Measurements from ENCODE around the gene LONRF3.
A peak's percentile ranks its signal among the peaks of the same experiment; 100 is the strongest.

LONRF3 gene

GRCh38 chrX:118963159-118963558, 11.3 kb upstream of the LONRF3 start:
- H2BK5ac ChIP-seq (ENCODE audit: low read depth, low read length, poor library complexity) = no peak overlapping the region
- H3K9me3 ChIP-seq (ENCODE audit: insufficient read depth, low read depth, low read length) = no peaks in the 10 kb centered on the region
- H3K18ac ChIP-seq (ENCODE audit: low read length) = no peak overlapping the region
- H3K27ac ChIP-seq (ENCODE audit: low read depth, low read length) = no peak overlapping the region
- no peak overlapping the region for H2AK5ac ChIP-seq (ENCODE audit: low read length)
- no peak overlapping the region for H3K9ac ChIP-seq (ENCODE audit: low read length)
- no peak overlapping the region for H2BK12ac ChIP-seq (ENCODE audit: low read length)
- no peaks in the 10 kb centered on the region for H3K79me1 ChIP-seq (ENCODE audit: low read length)
- no peak for DNase-seq
- H3K4ac ChIP-seq (ENCODE audit: low read depth, low read length) = no peak overlapping the region
- H3K14ac ChIP-seq (ENCODE audit: low read length) = no peak overlapping the region
- no peaks in the 10 kb centered on the region for H3K36me3 ChIP-seq (ENCODE audit: control insufficient read depth in 1 of 2, insufficient read depth in 2 of 2, low read length in 2 of 2)
- H3K79me2 ChIP-seq (ENCODE audit: control insufficient read depth, insufficient read depth, low read length, poor library complexity) = no peaks in the 10 kb centered on the region
- no peak overlapping the region for H4K91ac ChIP-seq (ENCODE audit: low read depth, low read length)
- H3K27me3 ChIP-seq (ENCODE audit: insufficient read depth, low read length) = no peaks in the 10 kb centered on the region
- H3K4me1 ChIP-seq (ENCODE audit: control insufficient read depth in 1 of 2, insufficient read depth in 2 of 2, low read length in 2 of 2) = no peaks in the 10 kb centered on the region
- H3K4me3 ChIP-seq (ENCODE audit: low read depth, low read length) = no peak overlapping the region
- H2AFZ ChIP-seq (ENCODE audit: insufficient read depth, low read length, poor library complexity) = no peak overlapping the region
- H3K23ac ChIP-seq (ENCODE audit: low read length) = no peak overlapping the region
- H3K4me2 ChIP-seq (ENCODE audit: low read length) = no peak overlapping the region
- H4K8ac ChIP-seq (ENCODE audit: low read depth, low read length) = no peak overlapping the region
- WGBS (ENCODE audit: extremely low coverage, insufficient coverage, insufficient read length) = no CpG with 5 or more reads among the region's 2 CpGs
- no peak overlapping the region for H4K12ac ChIP-seq (ENCODE audit: low read depth, low read length)
- no peak overlapping the region for H2BK120ac ChIP-seq (ENCODE audit: insufficient read depth, low read length, poor library complexity)

DNA sequence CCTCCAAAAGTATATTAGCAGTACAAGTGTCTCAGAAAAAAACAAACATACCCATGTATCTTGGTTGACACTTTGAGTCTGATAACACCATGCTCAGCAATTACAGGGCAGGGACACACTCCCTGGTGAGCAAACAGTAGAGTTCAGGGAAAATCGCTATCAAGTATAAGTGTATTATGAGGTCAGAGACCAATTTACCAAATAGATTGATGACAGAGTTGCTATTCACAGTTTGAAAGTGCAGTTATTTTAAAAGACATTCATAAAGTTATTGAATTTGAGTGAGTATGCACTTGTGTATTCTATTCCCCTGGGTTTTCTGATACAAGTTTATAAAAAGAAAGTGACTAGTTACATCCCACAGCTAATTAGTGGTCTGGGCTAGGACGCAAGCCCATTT, 10.2 kb upstream of the LONRF3 start:
- H3K4me2 ChIP-seq (ENCODE audit: low read length) = no peak overlapping the region
- H3K79me1 ChIP-seq (ENCODE audit: low read length) = no peaks in the 10 kb centered on the region
- no peaks in the 10 kb centered on the region for H3K27me3 ChIP-seq (ENCODE audit: insufficient read depth, low read length)
- H3K36me3 ChIP-seq (ENCODE audit: control insufficient read depth in 1 of 2, insufficient read depth in 2 of 2, low read length in 2 of 2) = no peaks in the 10 kb centered on the region
- no peak overlapping the region for H2AK5ac ChIP-seq (ENCODE audit: low read length)
- H3K14ac ChIP-seq (ENCODE audit: low read length) = no peak overlapping the region
- H2BK12ac ChIP-seq (ENCODE audit: low read length) = no peak overlapping the region
- no peak overlapping the region for H3K9ac ChIP-seq (ENCODE audit: low read length)
- no peak overlapping the region for H3K4ac ChIP-seq (ENCODE audit: low read depth, low read length)
- no peak overlapping the region for H2AFZ ChIP-seq (ENCODE audit: insufficient read depth, low read length, poor library complexity)
- no peak overlapping the region for H3K4me3 ChIP-seq (ENCODE audit: low read depth, low read length)
- H3K27ac ChIP-seq (ENCODE audit: low read depth, low read length) = no peak overlapping the region
- H4K8ac ChIP-seq (ENCODE audit: low read depth, low read length) = no peak overlapping the region
- DNase-seq = no peak
- H2BK5ac ChIP-seq (ENCODE audit: low read depth, low read length, poor library complexity) = no peak overlapping the region
- no peak overlapping the region for H2BK120ac ChIP-seq (ENCODE audit: insufficient read depth, low read length, poor library complexity)
- no CpG with 5 or more reads among the region's 2 CpGs for WGBS (ENCODE audit: extremely low coverage, insufficient coverage, insufficient read length)
- no peaks in the 10 kb centered on the region for H3K9me3 ChIP-seq (ENCODE audit: insufficient read depth, low read depth, low read length)
- H3K23ac ChIP-seq (ENCODE audit: low read length) = no peak overlapping the region
- no peak overlapping the region for H4K12ac ChIP-seq (ENCODE audit: low read depth, low read length)
- no peaks in the 10 kb centered on the region for H3K79me2 ChIP-seq (ENCODE audit: control insufficient read depth, insufficient read depth, low read length, poor library complexity)
- no peak overlapping the region for H4K91ac ChIP-seq (ENCODE audit: low read depth, low read length)
- no peak overlapping the region for H3K18ac ChIP-seq (ENCODE audit: low read length)
- H3K4me1 ChIP-seq (ENCODE audit: control insufficient read depth in 1 of 2, insufficient read depth in 2 of 2, low read length in 2 of 2) = no peaks in the 10 kb centered on the region

DNA sequence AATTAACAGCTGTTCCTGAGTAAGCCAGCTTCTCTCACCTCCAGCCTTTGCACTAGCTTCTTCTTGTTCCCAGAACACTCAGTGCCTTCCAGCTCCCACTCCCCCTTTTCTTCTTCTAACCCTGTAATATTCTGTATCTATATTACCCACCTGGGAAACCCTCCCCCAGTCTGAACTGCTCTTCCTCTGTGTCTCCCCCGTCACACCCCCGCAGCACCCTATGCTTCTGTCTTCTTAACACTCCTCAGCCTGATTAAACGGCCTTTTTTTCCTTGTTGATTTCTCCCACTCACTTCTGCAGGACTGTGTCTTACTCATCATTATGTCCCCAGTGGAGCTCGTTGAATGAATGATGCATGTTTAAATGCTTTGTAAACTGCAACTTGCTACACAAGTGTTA, 9.0 kb upstream of the LONRF3 start:
- no CpG with 5 or more reads among the region's 4 CpGs for WGBS (ENCODE audit: extremely low coverage, insufficient coverage, insufficient read length)
- Histone ChIP-seq H3K27me3 (ENCODE audit: insufficient read depth, low read length) (no peaks in the 10 kb centered on the region), H3K14ac (ENCODE audit: low read length) (no peak overlapping the region)

DNA sequence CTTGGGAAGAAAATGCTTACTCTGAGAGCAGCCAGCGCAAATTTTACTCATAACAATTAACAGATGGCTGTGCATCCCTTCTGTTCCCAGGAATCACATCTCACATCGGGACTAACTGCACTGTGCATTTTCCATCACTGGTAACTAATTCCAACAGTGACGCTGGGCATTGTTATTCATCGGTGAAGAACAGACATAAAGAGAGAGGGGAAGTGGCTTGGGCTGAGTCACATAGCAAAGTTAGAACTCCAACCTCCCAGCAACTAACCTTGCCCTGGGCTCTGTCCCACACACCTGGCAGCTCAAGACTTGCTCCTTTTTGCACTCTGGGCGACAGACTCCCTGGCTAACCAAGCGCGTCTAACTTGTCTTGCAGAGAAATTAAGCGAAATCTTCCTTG, 6.4 kb upstream of the LONRF3 start:
- no peaks in the 10 kb centered on the region for H3K36me3 ChIP-seq (ENCODE audit: control insufficient read depth in 1 of 2, insufficient read depth in 2 of 2, low read length in 2 of 2)
- H3K27me3 ChIP-seq (ENCODE audit: insufficient read depth, low read length) = no peaks in the 10 kb centered on the region
- H3K4me2 ChIP-seq (ENCODE audit: low read length) = no peak overlapping the region
- H2BK12ac ChIP-seq (ENCODE audit: low read length) = no peak overlapping the region
- no peak overlapping the region for H3K23ac ChIP-seq (ENCODE audit: low read length)
- H3K4me1 ChIP-seq (ENCODE audit: control insufficient read depth in 1 of 2, insufficient read depth in 2 of 2, low read length in 2 of 2) = no peaks in the 10 kb centered on the region
- no peak overlapping the region for H2AK5ac ChIP-seq (ENCODE audit: low read length)
- no peak overlapping the region for H4K12ac ChIP-seq (ENCODE audit: low read depth, low read length)
- H3K79me1 ChIP-seq (ENCODE audit: low read length) = no peaks in the 10 kb centered on the region
- no peak overlapping the region for H4K91ac ChIP-seq (ENCODE audit: low read depth, low read length)
- H3K4me3 ChIP-seq (ENCODE audit: low read depth, low read length) = no peak overlapping the region
- H2BK120ac ChIP-seq (ENCODE audit: insufficient read depth, low read length, poor library complexity) = no peak overlapping the region
- no peaks in the 10 kb centered on the region for H3K79me2 ChIP-seq (ENCODE audit: control insufficient read depth, insufficient read depth, low read length, poor library complexity)
- H2AFZ ChIP-seq (ENCODE audit: insufficient read depth, low read length, poor library complexity) = no peak overlapping the region
- H3K18ac ChIP-seq (ENCODE audit: low read length) = no peak overlapping the region
- no peak overlapping the region for H3K4ac ChIP-seq (ENCODE audit: low read depth, low read length)
- H3K14ac ChIP-seq (ENCODE audit: low read length) = no peak overlapping the region
- no peaks in the 10 kb centered on the region for H3K9me3 ChIP-seq (ENCODE audit: insufficient read depth, low read depth, low read length)
- no peak overlapping the region for H4K8ac ChIP-seq (ENCODE audit: low read depth, low read length)
- peak in 1 of 2 donors; percentile 4 for DNase-seq
- no peak overlapping the region for H3K9ac ChIP-seq (ENCODE audit: low read length)
- no peak overlapping the region for H2BK5ac ChIP-seq (ENCODE audit: low read depth, low read length, poor library complexity)
- WGBS (ENCODE audit: extremely low coverage, insufficient coverage, insufficient read length) = no CpG with 5 or more reads among the region's 8 CpGs
- no peak overlapping the region for H3K27ac ChIP-seq (ENCODE audit: low read depth, low read length)

More for the DNA sequence above, 9.0 kb upstream of the LONRF3 start:
- Histone ChIP-seq H3K9me3 (ENCODE audit: insufficient read depth, low read depth, low read length) (no peaks in the 10 kb centered on the region), H4K12ac (ENCODE audit: low read depth, low read length) (no peak overlapping the region), H3K9ac (ENCODE audit: low read length) (no peak overlapping the region), H3K79me1 (ENCODE audit: low read length) (no peaks in the 10 kb centered on the region), H3K18ac (ENCODE audit: low read length) (no peak overlapping the region), H2BK12ac (ENCODE audit: low read length) (no peak overlapping the region), H3K4ac (ENCODE audit: low read depth, low read length) (no peak overlapping the region), H4K8ac (ENCODE audit: low read depth, low read length) (no peak overlapping the region), H2BK5ac (ENCODE audit: low read depth, low read length, poor library complexity) (no peak overlapping the region), H3K4me3 (ENCODE audit: low read depth, low read length) (no peak overlapping the region), H2BK120ac (ENCODE audit: insufficient read depth, low read length, poor library complexity) (no peak overlapping the region), H3K23ac (ENCODE audit: low read length) (no peak overlapping the region), H3K4me2 (ENCODE audit: low read length) (no peak overlapping the region), H3K27ac (ENCODE audit: low read depth, low read length) (no peak overlapping the region), H2AK5ac (ENCODE audit: low read length) (no peak overlapping the region), H4K91ac (ENCODE audit: low read depth, low read length) (no peak overlapping the region), H3K4me1 (ENCODE audit: control insufficient read depth in 1 of 2, insufficient read depth in 2 of 2, low read length in 2 of 2) (no peaks in the 10 kb centered on the region), H2AFZ (ENCODE audit: insufficient read depth, low read length, poor library complexity) (no peak overlapping the region), H3K36me3 (ENCODE audit: control insufficient read depth in 1 of 2, insufficient read depth in 2 of 2, low read length in 2 of 2) (no peaks in the 10 kb centered on the region), H3K79me2 (ENCODE audit: control insufficient read depth, insufficient read depth, low read length, poor library complexity) (no peaks in the 10 kb centered on the region)
- no peak for DNase-seq

All from trophoblast cell (in vitro differentiated cells and primary cell).